Keratinocyte (primary cell): ENCODE measurements around the gene MTUS2. TPM values are rescaled to one million over a fixed set of nuclear protein-coding genes. Genes with fewer than 3 reads are reported as not detected.

Experiments used
- DNase-seq: peaks from one replicate; pipeline ENCODE4 v3.0.0-alpha.2; 2011; ENCODE audit warnings: low read depth, missing footprints, low spot score
- FAIRE-seq: peaks from 2 replicates; lab custom pipeline; 2011; peaks lifted over from hg19 to GRCh38; lab: Jason Lieb, UNC
- H2AFZ ChIP-seq: 2 replicates; pipeline ENCODE4 v1.6.0; 2012; ENCODE audit warnings: low read length, control low read depth, inconsistent platforms; ENCODE audit not compliant: control insufficient read depth
- H3K27ac ChIP-seq: 2 replicates; pipeline ENCODE4 v1.5.1; 2011; ENCODE audit warnings: low read length; ENCODE audit not compliant: control insufficient read depth, insufficient read depth
- H3K27me3 ChIP-seq: 3 replicates; pipeline ENCODE4 v1.6.0; 2011; ENCODE audit warnings: low read length; ENCODE audit not compliant: control insufficient read depth, insufficient read depth; ENCODE audit errors: extremely low read depth
- H3K36me3 ChIP-seq, 2 experiments: 2 replicates in 1 of 2; 3 replicates in 1 of 2; pipeline ENCODE4 v1.5.1; 2011; ENCODE audit warnings: low read length in 2 of 2, mild to moderate bottlenecking in 1 of 2; ENCODE audit not compliant: control insufficient read depth in 2 of 2, insufficient read depth in 2 of 2; ENCODE audit errors: extremely low read depth in 1 of 2
- H3K4me1 ChIP-seq: 3 replicates; pipeline ENCODE4 v1.5.1; 2011; ENCODE audit warnings: low read length; ENCODE audit not compliant: control insufficient read depth, insufficient read depth; ENCODE audit errors: extremely low read depth
- H3K4me2 ChIP-seq: 3 replicates; pipeline ENCODE4 v1.6.0; 2011; ENCODE audit warnings: low read depth, low read length; ENCODE audit not compliant: control insufficient read depth, insufficient read depth; ENCODE audit errors: extremely low read depth
- H3K4me3 ChIP-seq, 3 experiments: fragments of 200-600 bp in 1 of 3; sonication (generic) in 1 of 3; 2 replicates in 2 of 3; 3 replicates in 1 of 3; pipeline ENCODE4 v1.5.1; 2011 to 2016; ENCODE audit warnings: low read length in 3 of 3, mild to moderate bottlenecking in 3 of 3, control low read depth in 2 of 3, inconsistent platforms in 1 of 3, low read depth in 1 of 3, mixed read lengths in 1 of 3, mixed run types in 1 of 3, moderate library complexity in 1 of 3; ENCODE audit not compliant: control insufficient read depth in 2 of 3, insufficient read depth in 2 of 3; ENCODE audit errors: extremely low read depth in 1 of 3
- H3K79me2 ChIP-seq: 2 replicates; pipeline ENCODE4 v1.6.0; 2012; ENCODE audit warnings: low read length; ENCODE audit not compliant: control insufficient read depth, insufficient read depth
- H3K9ac ChIP-seq: 3 replicates; pipeline ENCODE4 v1.6.0; 2011; ENCODE audit warnings: low read length; ENCODE audit not compliant: control insufficient read depth, insufficient read depth; ENCODE audit errors: extremely low read depth
- H3K9me1 ChIP-seq: 3 replicates; pipeline ENCODE4 v1.6.0; 2011; ENCODE audit warnings: low read length; ENCODE audit not compliant: control insufficient read depth, insufficient read depth; ENCODE audit errors: extremely low read depth
- H3K9me3 ChIP-seq: 2 replicates; pipeline ENCODE4 v1.5.1; 2012; ENCODE audit warnings: low read depth, low read length; ENCODE audit not compliant: control insufficient read depth
- H4K20me1 ChIP-seq: 3 replicates; pipeline ENCODE4 v1.6.0; 2011; ENCODE audit warnings: low read length; ENCODE audit not compliant: control insufficient read depth, insufficient read depth; ENCODE audit errors: extremely low read depth
- EZH2 ChIP-seq: IDR thresholded peaks from one replicate; pipeline ENCODE4 v1.6.1; 2012; ENCODE audit warnings: inconsistent platforms, mild to moderate bottlenecking, low read length, moderate library complexity
- dilution Hi-C: fragments of 300-500 bp; cut with MboI; formaldehyde crosslinking; loops from one replicate; pipeline ENCODE4 v1.7.0; 2020; ENCODE audit warnings: low sequenced_read_pairs; ENCODE audit not compliant: extremely low pct_ligation_motif_present
- polyA plus RNA-seq, 5 experiments: library from polyadenylated mRNA; depleted of rRNA in 3 of 5; stranded (reverse) in 3 of 5; stranded (forward) in 1 of 5; unstranded in 1 of 5; fragments of >200 nt; gene quantifications; 1 replicate in 1 of 5; 2 replicates in 3 of 5; 3 replicates in 1 of 5; pipeline versions ENCODE4 v1.2.1 to v1.2.3, GENCODE V29; 2011 to 2012; ENCODE audit warnings: missing spikeins in 2 of 5, low read depth in 1 of 5, low replicate concordance in 1 of 5
- TF ChIP-seq, protein P1 (sequence below), 3 experiments: IDR thresholded peaks in 1 of 3; conservative IDR thresholded peaks in 1 of 3; optimal IDR thresholded peaks in 1 of 3; 2 replicates in 2 of 3; 3 replicates in 1 of 3; pipeline versions ENCODE3 to v1.5.1; 2011; ENCODE audit warnings: low read length in 3 of 3, mild to moderate bottlenecking in 3 of 3, moderate library complexity in 2 of 3, control low read depth in 1 of 3, inconsistent platforms in 1 of 3; ENCODE audit not compliant: insufficient read depth in 2 of 3; ENCODE audit errors: extremely low read depth in 1 of 3

The MTUS2 gene
- polyA plus RNA-seq, 1 donor (not counting 4 experiments of a cell fraction or from before 2014, with no cell fraction given) = 0.17 TPM

DNA sequence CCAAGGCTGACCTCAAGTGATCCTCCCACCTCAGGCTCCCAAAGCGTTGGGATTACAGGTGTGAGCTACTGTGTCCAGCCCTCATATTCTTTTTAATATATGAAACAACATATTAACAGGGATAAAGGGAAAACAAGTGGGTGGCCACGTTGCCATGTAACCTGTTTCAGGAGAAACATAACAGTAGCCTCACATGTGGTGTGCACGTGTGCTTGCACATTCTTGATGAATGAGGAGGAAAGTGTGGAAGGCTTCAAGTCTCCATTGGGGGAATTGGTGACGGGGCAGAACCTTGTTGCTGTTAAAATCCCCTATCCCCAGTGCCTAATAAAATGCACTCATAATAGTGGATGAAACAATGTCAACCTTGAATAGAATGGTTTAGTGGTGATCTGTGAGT, 202.3 kb downstream of the MTUS2 start:
- FAIRE-seq (no peak), DNase-seq (no peak)
- H3K79me2 ChIP-seq = no peaks in the 10 kb centered on the region
- no peak overlapping the region for H3K4me2 ChIP-seq
- H3K27ac ChIP-seq = no peak overlapping the region
- dilution Hi-C loops = no loop called here
- peaks cover 4% of the 10 kb centered on the region for H3K9me3 ChIP-seq
- no peak overlapping the region for H2AFZ ChIP-seq
- no peaks in the 10 kb centered on the region for H3K9me1 ChIP-seq
- no peaks in the 10 kb centered on the region for H3K36me3 ChIP-seq
- TF ChIP-seq, protein P1, sequence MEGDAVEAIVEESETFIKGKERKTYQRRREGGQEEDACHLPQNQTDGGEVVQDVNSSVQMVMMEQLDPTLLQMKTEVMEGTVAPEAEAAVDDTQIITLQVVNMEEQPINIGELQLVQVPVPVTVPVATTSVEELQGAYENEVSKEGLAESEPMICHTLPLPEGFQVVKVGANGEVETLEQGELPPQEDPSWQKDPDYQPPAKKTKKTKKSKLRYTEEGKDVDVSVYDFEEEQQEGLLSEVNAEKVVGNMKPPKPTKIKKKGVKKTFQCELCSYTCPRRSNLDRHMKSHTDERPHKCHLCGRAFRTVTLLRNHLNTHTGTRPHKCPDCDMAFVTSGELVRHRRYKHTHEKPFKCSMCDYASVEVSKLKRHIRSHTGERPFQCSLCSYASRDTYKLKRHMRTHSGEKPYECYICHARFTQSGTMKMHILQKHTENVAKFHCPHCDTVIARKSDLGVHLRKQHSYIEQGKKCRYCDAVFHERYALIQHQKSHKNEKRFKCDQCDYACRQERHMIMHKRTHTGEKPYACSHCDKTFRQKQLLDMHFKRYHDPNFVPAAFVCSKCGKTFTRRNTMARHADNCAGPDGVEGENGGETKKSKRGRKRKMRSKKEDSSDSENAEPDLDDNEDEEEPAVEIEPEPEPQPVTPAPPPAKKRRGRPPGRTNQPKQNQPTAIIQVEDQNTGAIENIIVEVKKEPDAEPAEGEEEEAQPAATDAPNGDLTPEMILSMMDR (optimal IDR thresholded peaks at IDR 0.05 in 1 of 3, IDR thresholded peaks at IDR 0.05 in 1 of 3, conservative IDR thresholded peaks at IDR 0.05 in 1 of 3; ENCODE audit: extremely low read depth in 1 of 3, insufficient read depth in 2 of 3, low read length in 3 of 3) = no peak
- no peak for TF ChIP-seq EZH2
- no peak overlapping the region for H3K4me3 ChIP-seq
- H3K4me1 ChIP-seq = no peaks in the 10 kb centered on the region
- H3K27me3 ChIP-seq = no peaks in the 10 kb centered on the region
- no peaks in the 10 kb centered on the region for H4K20me1 ChIP-seq
- no peak overlapping the region for H3K9ac ChIP-seq

DNA sequence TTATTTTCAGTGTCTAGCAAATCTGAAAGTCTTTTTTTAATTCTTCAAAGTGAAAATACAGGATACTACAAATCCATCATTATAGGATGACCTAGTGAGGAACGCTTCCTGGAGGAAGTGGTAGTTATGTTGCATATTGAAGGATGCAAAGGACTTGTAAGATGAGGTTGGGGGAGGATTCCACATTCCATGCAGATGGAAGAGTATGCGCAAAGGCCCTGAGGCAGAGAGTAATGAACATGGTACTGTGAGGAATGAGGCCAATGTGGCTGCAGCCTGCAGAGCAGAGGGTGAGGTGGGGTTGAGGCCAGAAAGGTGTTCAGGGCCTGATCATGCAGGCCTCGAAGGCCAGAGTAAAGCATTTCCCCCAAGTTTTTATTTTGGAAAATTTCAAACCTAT, 202.8 kb downstream of the MTUS2 start:
- Histone ChIP-seq H3K9ac (no peak overlapping the region), H3K4me1 (no peaks in the 10 kb centered on the region), H3K4me3 (no peak overlapping the region), H3K36me3 (no peaks in the 10 kb centered on the region), H3K9me3 (peaks cover 4% of the 10 kb centered on the region), H2AFZ (no peak overlapping the region), H3K27ac (no peak overlapping the region), H4K20me1 (no peaks in the 10 kb centered on the region), H3K27me3 (no peaks in the 10 kb centered on the region), H3K9me1 (no peaks in the 10 kb centered on the region), H3K79me2 (no peaks in the 10 kb centered on the region), H3K4me2 (no peak overlapping the region)
- dilution Hi-C loops = no loop called here
- TF ChIP-seq, protein P1 (optimal IDR thresholded peaks at IDR 0.05 in 1 of 3, IDR thresholded peaks at IDR 0.05 in 1 of 3, conservative IDR thresholded peaks at IDR 0.05 in 1 of 3; ENCODE audit: extremely low read depth in 1 of 3, insufficient read depth in 2 of 3, low read length in 3 of 3) = no peak
- TF ChIP-seq EZH2 = no peak
- FAIRE-seq (no peak), DNase-seq (no peak)
